Measurements from ENCODE around the gene LMAN2L. TPM values are rescaled to one million over a fixed set of nuclear protein-coding genes. Genes with fewer than 3 reads are reported as not detected.
A peak's percentile ranks its signal among the peaks of the same experiment; 100 is the strongest.

Gene LMAN2L
- polyA plus RNA-seq, 1 of the 3 experiments (the other 2 are of a cell fraction), result 17.7 TPM

DNA sequence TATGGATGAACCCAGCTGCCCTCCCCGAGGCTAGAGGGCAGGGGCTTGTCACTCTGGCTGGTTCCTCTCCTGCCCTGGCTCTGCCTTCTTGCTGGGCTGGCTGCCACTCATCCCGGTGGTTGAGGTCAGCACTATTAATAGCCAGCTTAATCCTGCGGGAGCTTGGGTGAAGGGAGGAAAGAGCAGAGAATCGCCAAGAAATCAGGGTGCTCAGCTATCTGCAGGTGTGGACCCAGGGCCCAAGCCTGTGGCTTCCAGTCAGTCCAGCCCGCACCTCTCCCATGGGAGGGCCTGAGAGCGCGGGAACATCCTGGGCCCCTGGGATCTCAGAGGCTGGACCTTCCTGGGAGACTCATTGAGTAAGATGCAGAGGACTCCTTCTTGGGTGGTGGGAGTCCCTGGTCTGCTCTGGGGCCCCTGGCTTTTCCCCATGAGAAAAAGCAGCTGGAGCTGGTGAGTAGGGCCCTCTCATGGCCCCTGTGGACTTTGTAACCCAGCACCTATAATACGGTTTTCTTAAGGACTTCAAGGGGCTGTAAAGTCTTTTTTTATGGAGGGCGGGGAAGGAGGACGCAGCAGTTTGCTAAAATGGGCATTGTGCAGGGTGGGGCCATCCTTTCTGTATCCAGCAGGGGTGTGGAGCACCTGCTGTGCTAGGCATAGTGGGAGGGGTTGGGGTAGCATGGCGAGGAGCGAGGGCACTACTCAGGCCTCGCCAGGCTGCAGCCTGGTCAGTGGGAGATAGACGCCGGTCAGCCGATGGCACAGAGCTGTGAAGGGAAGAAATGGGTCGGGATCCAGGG is 48.8 kb upstream of the LMAN2L start:
- Histone ChIP-seq H3K9ac (no peak overlapping the region), H3K4me3 (ENCODE audit: low read depth in 2 of 2, low read length in 1 of 2) (no peak overlapping the region), H3K79me2 (ENCODE audit: insufficient read depth) (no peaks in the 10 kb centered on the region), H3K4me2 (peak overlapping the region; percentile 59), H3K4me1 (ENCODE audit: control insufficient read depth in 1 of 2, insufficient read depth in 2 of 2, low read depth in 1 of 2, low read length in 1 of 2) (peaks cover 11 to 16% of the 10 kb centered on the region in 2 experiments; a peak in 2 of 4 replicates), H4K20me1 (ENCODE audit: insufficient read depth) (no peaks in the 10 kb centered on the region), H3K27ac (ENCODE audit: low read depth in 2 of 2, low read length in 1 of 2) (peak overlapping the region in 1 of 2 experiments; percentile 44; a peak in 2 of 4 replicates), H3K36me3 (replicated peaks in 1 of 2; ENCODE audit: control insufficient read depth in 1 of 2, insufficient read depth in 2 of 2, low read length in 1 of 2) (no peaks in the 10 kb centered on the region), H2AFZ (ENCODE audit: low read depth) (no peak overlapping the region), H3K9me2 (no peaks in the 10 kb centered on the region), H3F3A (replicated peaks; ENCODE audit: insufficient read depth) (peaks cover 14% of the 10 kb centered on the region), H3K9me3 (no peaks in the 10 kb centered on the region), H3K27me3 (ENCODE audit: insufficient read depth) (no peaks in the 10 kb centered on the region)
- ChIA-PET POLR2A (interaction anchor here (0.9 to 1.3 kb wide), 2 partner anchors 19 to 28 kb away, joined by 3 to 5 read pairs; partner anchors contain the start of gene CNNM3), CTCF (interaction anchor here (0.8 to 9.3 kb wide), 5 partner anchors 12 to 28 kb away, joined by 3 to 58 read pairs (median 3); partner anchors contain the start of genes CNNM3 and CNNM4)
- TF ChIP-seq MXI1 (IDR thresholded peaks at IDR 0.05; ENCODE audit: low read depth, low read length), result no peak; the same call in 1 of the 2 replicates
- no peak for TF ChIP-seq EZH2phosphoT487 (IDR thresholded peaks at IDR 0.05; ENCODE audit: borderline replicate concordance, low read depth)
- TF ChIP-seq, protein P1, sequence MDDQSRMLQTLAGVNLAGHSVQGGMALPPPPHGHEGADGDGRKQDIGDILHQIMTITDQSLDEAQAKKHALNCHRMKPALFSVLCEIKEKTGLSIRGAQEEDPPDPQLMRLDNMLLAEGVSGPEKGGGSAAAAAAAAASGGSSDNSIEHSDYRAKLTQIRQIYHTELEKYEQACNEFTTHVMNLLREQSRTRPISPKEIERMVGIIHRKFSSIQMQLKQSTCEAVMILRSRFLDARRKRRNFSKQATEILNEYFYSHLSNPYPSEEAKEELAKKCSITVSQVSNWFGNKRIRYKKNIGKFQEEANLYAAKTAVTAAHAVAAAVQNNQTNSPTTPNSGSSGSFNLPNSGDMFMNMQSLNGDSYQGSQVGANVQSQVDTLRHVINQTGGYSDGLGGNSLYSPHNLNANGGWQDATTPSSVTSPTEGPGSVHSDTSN (IDR thresholded peaks at IDR 0.05), result peak; percentile 65
- peak; percentile 55; the same call in 1 of the 2 replicates for TF ChIP-seq MEF2A (IDR thresholded peaks at IDR 0.05; ENCODE audit: borderline replicate concordance, low read depth)
- TF ChIP-seq RCOR1 (IDR thresholded peaks at IDR 0.05; ENCODE audit: low read length), result peak; percentile 70
- TF ChIP-seq CHD2 (IDR thresholded peaks at IDR 0.05; ENCODE audit: low read length, partially characterized antibody), result no peak
- no peak for TF ChIP-seq RAD21 (IDR thresholded peaks at IDR 0.05; ENCODE audit: low read length)
- TF ChIP-seq SMC3 (IDR thresholded peaks at IDR 0.05; ENCODE audit: low read depth, low read length), result 0 out of 2 replicates have a peak, but pooled peaks have one; percentile 4
- peak; percentile 80 for DNase-seq
- WGBS (ENCODE audit: low lambda C conversion rate), result 77% methylated on average over 17 of the region's 17 CpGs

GRCh38 chr2:96787411-96787810 is 47.5 kb upstream of the LMAN2L start:
- no peaks in the 10 kb centered on the region for H3K27me3 ChIP-seq (ENCODE audit: insufficient read depth)
- H3K4me2 ChIP-seq, result no peak overlapping the region
- no peaks in the 10 kb centered on the region for H3K79me2 ChIP-seq (ENCODE audit: insufficient read depth)
- H3K9ac ChIP-seq, result no peak overlapping the region
- peak overlapping the region in 1 of 2 experiments; percentile 25; a peak in 1 of 4 replicates for H3K27ac ChIP-seq (ENCODE audit: low read depth in 2 of 2, low read length in 1 of 2)
- H4K20me1 ChIP-seq (ENCODE audit: insufficient read depth), result no peaks in the 10 kb centered on the region
- peaks cover 11 to 16% of the 10 kb centered on the region in 2 experiments; a peak in 2 of 4 replicates for H3K4me1 ChIP-seq (ENCODE audit: control insufficient read depth in 1 of 2, insufficient read depth in 2 of 2, low read depth in 1 of 2, low read length in 1 of 2)
- DNase-seq, result no peak
- H3K9me3 ChIP-seq, result no peaks in the 10 kb centered on the region
- WGBS (ENCODE audit: low lambda C conversion rate), result 90% methylated on average over 3 of the region's 3 CpGs
- POLR2A ChIA-PET, result interaction anchor here (0.9 kb wide), 1 partner anchor 29 kb away, joined by 3 read pairs; the partner anchor contains the start of gene CNNM3
- CTCF ChIA-PET, result interaction anchor here (1.5 to 9.3 kb wide), 3 partner anchors 13 to 26 kb away, joined by 6 to 58 read pairs (median 9); partner anchors contain the start of gene CNNM4
- H3F3A ChIP-seq (replicated peaks; ENCODE audit: insufficient read depth), result peaks cover 14% of the 10 kb centered on the region
- H3K9me2 ChIP-seq, result no peaks in the 10 kb centered on the region
- H2AFZ ChIP-seq (ENCODE audit: low read depth), result no peak overlapping the region
- no peak overlapping the region for H3K4me3 ChIP-seq (ENCODE audit: low read depth in 2 of 2, low read length in 1 of 2)
- H3K36me3 ChIP-seq (replicated peaks in 1 of 2; ENCODE audit: control insufficient read depth in 1 of 2, insufficient read depth in 2 of 2, low read length in 1 of 2), result no peaks in the 10 kb centered on the region
- TF ChIP-seq CTCF (IDR thresholded peaks at IDR 0.05), result no peak
- no peak for TF ChIP-seq RFX5 (IDR thresholded peaks at IDR 0.05; ENCODE audit: low read length)
- TF ChIP-seq MAX (IDR thresholded peaks at IDR 0.05; ENCODE audit: low read depth), result no peak
- no peak for TF ChIP-seq RAD21 (IDR thresholded peaks at IDR 0.05; ENCODE audit: low read length)
- no peak for TF ChIP-seq RCOR1 (IDR thresholded peaks at IDR 0.05; ENCODE audit: low read length)
- no peak for TF ChIP-seq EZH2phosphoT487 (IDR thresholded peaks at IDR 0.05; ENCODE audit: borderline replicate concordance, low read depth)
- TF ChIP-seq, protein P2, sequence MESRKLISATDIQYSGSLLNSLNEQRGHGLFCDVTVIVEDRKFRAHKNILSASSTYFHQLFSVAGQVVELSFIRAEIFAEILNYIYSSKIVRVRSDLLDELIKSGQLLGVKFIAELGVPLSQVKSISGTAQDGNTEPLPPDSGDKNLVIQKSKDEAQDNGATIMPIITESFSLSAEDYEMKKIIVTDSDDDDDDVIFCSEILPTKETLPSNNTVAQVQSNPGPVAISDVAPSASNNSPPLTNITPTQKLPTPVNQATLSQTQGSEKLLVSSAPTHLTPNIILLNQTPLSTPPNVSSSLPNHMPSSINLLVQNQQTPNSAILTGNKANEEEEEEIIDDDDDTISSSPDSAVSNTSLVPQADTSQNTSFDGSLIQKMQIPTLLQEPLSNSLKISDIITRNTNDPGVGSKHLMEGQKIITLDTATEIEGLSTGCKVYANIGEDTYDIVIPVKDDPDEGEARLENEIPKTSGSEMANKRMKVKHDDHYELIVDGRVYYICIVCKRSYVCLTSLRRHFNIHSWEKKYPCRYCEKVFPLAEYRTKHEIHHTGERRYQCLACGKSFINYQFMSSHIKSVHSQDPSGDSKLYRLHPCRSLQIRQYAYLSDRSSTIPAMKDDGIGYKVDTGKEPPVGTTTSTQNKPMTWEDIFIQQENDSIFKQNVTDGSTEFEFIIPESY (IDR thresholded peaks at IDR 0.05; ENCODE audit: borderline replicate concordance, low read depth), result no peak
- TF ChIP-seq TAF1 (IDR thresholded peaks at IDR 0.05; ENCODE audit: borderline replicate concordance, low read depth, low read length), result no peak
- no peak for TF ChIP-seq GABPA (IDR thresholded peaks at IDR 0.05; ENCODE audit: low read depth)
- TF ChIP-seq FOXJ3 (CRISPR knock-in tag; IDR thresholded peaks at IDR 0.05), result no peak
- TF ChIP-seq TCF12 (IDR thresholded peaks at IDR 0.05), result no peak
- TF ChIP-seq ELF1 (IDR thresholded peaks at IDR 0.05), result no peak
- TF ChIP-seq, protein P1 (IDR thresholded peaks at IDR 0.05), result no peak
- TF ChIP-seq FOXM1 (IDR thresholded peaks at IDR 0.05; ENCODE audit: low read depth), result no peak
- no peak for TF ChIP-seq SMC3 (IDR thresholded peaks at IDR 0.05; ENCODE audit: low read depth, low read length)
- no peak for TF ChIP-seq SIN3A (IDR thresholded peaks at IDR 0.05; ENCODE audit: borderline replicate concordance, low read depth, low read length)
